ENCODE results near the gene KIAA1958. TPM values are rescaled to one million over a fixed set of nuclear protein-coding genes. Genes with fewer than 3 reads are reported as not detected.

Gene KIAA1958
- total RNA-seq, 1 experiment from 2014 or later, result 9.2 TPM

Other genes starting within 250 kb of the KIAA1958 start
- 25.9 and 27.4 TPM in 2 replicates for gene PTBP3, start 153.2 kb upstream of the KIAA1958 start, total RNA-seq (2014; rRNA removed; shearing (Covaris generic))
- 27.4 and 29.5 TPM in 2 replicates for gene HSDL2, start 106.7 kb upstream of the KIAA1958 start, total RNA-seq (2014; rRNA removed; shearing (Covaris generic))
- 9.2 and 10.5 TPM in 2 replicates for gene INIP, start 231.3 kb downstream of the KIAA1958 start, total RNA-seq (2014; rRNA removed; shearing (Covaris generic))

All from HT-29 (cell line).